HuH-7.5 (cell line): Measurements from ENCODE around the gene ERBIN.
"Not testable (repeated sequence)": the region's sequence is repeated elsewhere in the genome, so short reads cannot be mapped to it uniquely, and the experiment has no call there.

ENCODE experiments used
- DNase-seq: peaks from one replicate; pipeline ENCODE4 v3.0.0; 2011; ENCODE audit warnings: low spot score

The ERBIN gene

DNA sequence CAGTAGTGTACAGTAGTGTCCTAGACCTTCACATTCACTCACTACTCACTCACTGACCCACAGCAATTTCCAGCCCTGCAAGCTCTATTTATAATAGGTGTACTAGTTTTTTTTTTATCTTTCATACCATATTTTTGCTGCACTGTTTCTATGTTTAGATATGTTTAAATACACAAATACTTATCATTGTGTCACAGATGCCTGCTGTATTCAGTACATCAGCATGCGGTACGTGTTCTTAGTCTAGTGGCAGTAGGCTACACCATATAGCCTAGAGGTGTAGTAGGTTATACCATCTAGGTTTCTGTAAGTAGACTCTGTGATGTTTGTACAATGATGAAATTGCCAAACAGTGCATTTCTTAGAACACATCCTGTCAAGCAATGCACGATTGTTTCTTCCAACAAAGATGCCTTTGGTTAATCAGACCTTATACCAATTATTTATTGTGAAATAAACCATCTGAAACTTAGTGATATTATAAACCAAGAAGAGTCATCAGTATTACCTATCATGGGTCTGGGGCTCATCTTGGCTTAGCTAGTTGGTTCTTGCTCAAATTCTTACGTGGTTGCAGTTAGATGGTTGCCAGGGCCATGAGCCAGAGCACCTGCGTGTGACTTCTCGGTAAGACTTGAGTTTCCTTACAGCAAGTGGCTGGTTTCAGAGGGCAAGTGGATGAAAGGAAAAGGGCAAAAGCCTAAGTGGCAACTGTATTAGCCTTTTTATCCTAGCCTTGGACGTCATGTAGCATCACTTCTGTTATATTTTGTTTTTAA lies 41.1 kb downstream of the ERBIN start:
- no peak for DNase-seq

- no peak for DNase-seq
Observed at GRCh38 chr5:65969539-65970393, 43.4 kb downstream of the ERBIN start.

DNA sequence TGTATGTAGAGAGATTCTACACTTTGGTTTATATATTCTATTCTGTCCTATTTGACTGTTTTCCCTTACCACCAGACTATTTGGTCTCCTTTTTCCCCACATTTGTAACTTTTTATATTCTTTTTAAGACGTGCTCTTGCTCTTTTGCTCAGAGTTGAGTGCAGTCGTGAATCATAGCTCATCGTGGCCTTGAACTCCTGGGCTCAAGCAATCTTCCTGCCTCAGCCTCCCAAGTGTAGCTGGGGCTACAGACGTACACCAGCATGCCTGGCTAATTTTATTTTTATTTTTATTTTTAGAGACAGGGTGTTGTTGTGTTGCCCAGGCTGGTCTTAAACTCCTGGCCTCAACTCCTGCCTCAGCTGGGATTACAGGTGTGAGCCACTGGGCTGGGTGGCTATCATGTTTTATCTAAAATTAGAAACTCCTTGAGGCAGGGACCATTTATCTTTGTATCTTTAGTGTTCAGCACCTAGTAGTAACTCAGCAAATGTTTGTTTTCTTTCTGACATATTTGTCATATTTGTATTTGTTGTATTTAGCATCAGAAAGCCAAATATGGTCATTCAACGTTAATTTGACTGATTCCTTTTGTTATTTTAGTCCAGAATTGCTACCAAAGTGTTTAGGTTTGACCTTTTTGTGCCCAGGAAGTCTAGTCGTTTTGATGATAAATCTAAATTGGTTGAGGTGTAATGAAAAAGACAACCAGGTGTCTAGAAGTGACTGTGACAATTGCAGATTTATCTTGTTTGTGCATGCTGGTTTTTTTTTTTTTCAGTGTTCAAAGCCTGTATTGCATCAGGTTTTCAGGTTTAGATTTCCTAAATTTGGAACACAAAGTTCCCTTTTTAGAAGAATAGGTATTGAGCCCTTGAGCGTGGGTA lies 44.3 kb downstream of the ERBIN start:
- no peak for DNase-seq

DNA sequence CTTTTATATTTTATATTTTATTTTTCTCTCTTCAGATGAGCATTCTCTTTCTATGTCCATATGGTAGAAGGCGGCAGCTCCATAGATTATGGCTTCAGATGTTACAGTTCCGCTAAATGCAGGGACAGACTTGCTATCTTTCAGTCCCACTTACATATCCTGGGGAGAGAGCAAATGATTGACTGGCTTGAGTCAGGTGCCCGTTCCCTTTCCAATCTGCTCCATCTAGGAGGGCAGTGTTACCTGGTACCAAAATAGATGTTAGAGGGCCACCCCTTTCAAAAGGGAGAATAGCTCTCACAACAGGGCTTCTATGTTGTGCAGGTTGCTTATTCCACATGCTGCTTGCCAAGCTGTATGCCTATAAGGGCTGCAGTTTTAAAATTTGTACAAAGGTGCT lies 45.3 kb downstream of the ERBIN start:
- DNase-seq, result no peak

DNA sequence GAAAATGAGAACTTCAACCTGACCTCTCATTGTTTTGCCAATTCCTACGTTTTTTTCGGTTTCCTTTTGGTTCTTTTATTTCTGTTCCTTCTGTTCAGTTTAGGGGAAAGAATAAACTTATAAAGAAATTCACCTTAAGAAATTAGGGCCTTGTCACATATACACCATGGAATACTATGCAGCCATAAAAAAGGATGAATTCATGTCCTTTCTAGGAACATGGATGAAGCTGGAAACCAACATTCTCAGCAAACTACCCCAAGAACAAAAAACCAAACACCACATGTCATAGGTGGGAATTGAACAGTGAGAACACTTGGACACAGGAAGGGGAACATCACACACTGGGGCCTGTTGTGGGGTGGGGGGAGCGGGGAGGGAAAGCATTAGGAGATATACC lies 46.5 kb downstream of the ERBIN start:
- DNase-seq, result not testable (repeated sequence)

DNA sequence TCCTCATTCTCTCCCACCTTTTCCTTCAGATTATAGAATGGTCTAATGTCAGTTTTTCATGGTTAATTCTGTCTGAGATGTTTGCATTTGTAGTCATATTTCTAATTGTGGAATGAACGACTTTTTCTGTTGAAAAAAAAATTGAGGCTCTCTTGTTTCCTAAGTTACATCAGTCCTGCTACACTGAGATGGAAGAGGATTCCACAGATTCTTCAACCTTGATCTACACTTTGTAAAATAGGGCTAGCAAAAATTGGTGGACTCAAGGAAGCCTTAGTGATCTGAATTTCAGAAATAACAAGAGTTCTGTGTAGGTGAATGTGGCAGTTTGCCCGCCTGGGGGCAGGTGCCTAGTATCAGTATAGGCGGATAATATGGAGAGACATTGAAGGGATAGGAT lies 51.9 kb downstream of the ERBIN start:
- no peak for DNase-seq

DNA sequence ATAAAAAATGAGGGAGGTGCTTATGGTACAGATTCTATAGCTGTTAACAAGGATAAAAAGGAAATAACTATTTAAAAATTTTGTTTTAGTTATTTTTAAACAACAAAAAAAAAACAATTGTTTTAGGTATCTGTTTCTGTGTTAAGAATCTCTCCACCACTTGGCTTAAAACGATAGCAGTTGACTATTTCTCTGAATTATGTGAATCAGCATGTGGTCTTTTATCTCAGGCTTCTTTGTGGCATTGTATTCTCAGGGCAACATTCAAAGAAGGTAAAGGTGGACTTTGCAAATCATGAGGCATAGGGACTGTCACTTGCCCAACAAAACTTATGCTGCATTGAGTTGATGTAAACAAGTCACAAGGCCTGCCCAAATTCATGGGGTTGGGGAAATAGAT lies 55.2 kb downstream of the ERBIN start:
- DNase-seq, result no peak

- no peak for DNase-seq
Observed at GRCh38 chr5:65981969-65982619, 55.7 kb downstream of the ERBIN start.

DNA sequence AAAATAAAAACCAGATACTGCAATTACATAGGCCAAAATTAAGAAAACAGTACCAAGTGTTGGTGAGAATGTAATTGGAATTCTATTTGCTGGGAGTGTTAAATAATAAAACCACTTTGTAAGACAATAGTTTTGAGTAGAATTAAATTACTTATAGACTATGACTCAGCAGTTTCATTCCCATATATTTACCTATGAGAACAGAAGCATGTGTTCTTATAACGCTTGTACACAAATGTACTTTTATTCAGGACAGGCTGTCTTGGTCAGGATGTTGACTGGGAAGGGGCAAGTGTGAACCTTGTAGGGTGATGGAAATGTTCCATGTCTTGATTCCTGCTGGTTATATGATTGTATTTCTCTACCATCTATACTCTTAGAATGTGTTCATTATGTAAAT lies 56.3 kb downstream of the ERBIN start:
- DNase-seq, result no peak

- no peak for DNase-seq
Observed at GRCh38 chr5:65984098-65984885, 57.9 kb downstream of the ERBIN start.

DNA sequence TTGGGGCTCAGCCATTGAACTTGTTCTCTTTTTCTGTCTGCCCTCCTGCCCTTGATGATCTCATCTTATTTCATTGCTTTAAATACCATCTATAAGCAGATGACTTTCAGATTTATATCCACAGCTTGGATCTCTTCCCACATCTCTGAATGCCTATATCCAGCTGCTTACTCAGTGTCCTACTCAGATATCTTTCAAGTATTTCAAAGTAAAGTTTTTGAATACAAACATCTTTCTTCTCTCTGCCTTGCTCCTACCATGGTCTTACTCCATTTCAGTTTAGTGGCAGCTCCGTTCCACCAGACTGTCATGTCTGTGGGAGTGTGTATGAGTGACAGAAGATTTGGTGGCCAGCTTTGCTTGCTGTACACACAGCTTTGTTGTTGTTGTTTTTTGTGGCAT lies 59.7 kb downstream of the ERBIN start:
- no peak for DNase-seq

- no peak for DNase-seq
Observed at GRCh38 chr5:65986796-65987195, 60.4 kb downstream of the ERBIN start.

- DNase-seq, result no peak
Observed at GRCh38 chr5:65987982-65988381, 61.6 kb downstream of the ERBIN start.

- no peak for DNase-seq
Observed at GRCh38 chr5:65989158-65989557, 62.8 kb downstream of the ERBIN start.

GRCh38 chr5:65992630-65993029 lies 66.3 kb downstream of the ERBIN start:
- DNase-seq, result no peak

DNA sequence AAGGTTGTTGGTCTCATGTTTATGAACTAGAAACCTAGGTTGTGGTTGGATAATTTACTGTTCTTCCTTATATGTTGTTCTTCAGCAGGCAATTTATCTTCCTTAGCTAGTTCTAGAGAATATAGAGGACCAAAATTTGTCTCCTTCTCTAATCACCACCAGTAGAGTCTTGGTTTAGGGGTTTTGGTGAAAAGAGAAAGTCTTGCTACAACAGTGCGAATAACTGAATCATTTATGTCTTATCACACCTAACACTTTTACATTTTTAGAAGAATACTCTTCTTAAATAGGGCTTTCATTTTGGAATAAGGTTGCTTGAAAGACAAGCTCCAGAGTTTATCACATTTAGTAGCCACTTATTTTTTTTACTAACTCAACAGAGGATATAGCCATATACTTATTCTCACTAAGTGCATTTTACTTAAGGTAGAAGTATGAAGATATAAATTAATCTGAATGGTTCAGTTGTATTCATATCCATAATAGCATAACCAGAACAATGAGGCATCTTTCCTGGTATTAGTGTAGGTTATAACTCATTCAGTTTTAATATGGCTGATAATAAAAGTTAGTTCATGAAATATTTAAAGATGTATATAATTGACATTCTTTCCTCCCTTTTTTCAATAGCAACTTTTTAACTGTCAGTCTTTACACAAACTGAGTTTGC lies 67.9 kb downstream of the ERBIN start:
- no peak for DNase-seq

DNA sequence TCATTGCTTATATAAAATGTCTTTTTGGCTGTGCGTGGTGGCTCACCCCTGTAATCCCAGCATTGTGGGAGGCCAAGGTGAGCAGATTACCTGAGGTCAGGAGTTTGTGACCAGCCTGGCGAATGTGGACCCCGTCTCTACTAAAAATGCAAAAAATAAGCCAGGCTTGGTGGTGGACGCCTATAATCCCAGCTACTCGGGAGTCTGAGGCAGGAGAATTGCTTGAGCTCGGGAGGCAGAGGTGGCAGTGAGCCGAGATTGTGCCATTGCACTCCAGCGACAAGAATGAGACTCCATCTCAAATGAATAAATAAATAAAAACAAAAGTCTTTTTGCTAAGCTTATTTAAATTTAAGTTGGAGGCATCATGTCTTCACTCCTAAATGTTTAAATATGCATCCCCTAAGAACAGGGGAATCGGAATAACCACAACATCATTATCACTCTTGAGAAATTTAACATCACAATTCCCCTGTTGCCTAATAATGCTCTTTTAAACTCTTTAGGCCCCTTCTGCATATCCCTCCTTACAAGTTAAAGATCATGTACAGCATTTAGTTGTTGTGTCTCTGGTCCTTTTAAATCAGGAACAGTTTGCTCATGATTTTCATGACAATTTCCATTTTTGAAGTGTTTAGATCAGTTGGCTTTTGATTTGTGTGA lies 72.8 kb downstream of the ERBIN start:
- no peak for DNase-seq

DNA sequence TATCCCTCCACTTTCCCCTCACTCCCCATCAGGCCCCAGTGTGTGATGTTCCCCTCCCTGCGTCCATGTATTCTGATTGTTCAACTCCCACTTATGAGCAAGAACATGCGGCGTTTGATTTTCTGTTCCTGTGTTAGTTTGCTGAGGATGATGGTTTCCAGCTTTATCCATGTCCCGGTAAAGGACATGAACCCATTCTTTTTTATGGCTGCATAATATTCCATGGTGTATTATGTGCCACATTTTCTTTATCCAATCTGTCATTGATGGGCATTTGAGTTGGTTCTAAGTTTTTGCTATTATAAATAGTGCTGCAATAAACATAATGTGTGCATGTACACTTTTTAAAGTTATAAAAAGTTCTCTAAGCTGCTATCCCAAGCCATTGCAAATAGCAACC lies 75.6 kb downstream of the ERBIN start:
- DNase-seq, result no peak

DNA sequence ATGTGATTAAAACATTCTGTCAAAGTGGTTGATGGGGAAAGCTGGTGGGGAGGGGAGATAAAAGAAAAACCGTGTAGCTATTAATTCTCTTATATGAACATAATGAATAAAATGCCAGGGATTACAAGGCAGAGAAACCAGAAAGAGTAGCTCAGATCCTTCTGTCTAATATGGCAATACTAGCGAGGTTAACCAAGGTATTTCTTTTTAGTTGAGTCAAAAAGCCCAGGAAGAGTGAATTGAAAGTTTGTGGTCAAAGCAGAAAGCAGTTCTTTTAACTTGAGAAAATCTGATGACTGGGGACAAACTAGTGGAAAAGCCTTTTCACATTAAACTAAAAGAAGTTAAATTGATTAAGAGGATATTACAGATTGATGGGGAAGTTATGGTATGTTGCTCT lies 76.0 kb downstream of the ERBIN start:
- DNase-seq, result no peak

DNA sequence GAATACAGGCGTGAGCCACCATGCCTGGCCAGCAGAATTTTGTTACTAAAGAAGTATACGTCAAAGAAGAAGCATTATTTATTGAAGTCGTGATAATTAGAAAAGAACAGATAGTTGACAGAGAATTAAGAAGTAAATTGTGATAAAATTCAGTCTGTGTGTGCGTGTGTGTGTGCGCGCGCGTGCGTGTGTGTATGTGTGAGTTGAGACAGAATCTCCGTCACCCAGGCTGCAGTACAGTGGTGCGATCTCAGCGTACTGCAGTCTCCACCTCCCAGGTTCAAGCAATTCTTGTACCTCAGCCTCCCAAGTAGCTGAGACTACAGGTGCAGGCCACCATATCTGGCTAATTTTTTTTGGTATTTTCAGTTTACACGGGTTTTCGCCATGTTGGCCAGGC lies 77.8 kb downstream of the ERBIN start:
- DNase-seq, result no peak
